HS-27A (cell line): ENCODE results near the gene EHD1.

ENCODE experiments used
- DNase-seq: peaks from one replicate; pipeline ENCODE4 v3.0.0-alpha.2; 2012; ENCODE audit warnings: low read depth, missing footprints

Gene EHD1

DNA sequence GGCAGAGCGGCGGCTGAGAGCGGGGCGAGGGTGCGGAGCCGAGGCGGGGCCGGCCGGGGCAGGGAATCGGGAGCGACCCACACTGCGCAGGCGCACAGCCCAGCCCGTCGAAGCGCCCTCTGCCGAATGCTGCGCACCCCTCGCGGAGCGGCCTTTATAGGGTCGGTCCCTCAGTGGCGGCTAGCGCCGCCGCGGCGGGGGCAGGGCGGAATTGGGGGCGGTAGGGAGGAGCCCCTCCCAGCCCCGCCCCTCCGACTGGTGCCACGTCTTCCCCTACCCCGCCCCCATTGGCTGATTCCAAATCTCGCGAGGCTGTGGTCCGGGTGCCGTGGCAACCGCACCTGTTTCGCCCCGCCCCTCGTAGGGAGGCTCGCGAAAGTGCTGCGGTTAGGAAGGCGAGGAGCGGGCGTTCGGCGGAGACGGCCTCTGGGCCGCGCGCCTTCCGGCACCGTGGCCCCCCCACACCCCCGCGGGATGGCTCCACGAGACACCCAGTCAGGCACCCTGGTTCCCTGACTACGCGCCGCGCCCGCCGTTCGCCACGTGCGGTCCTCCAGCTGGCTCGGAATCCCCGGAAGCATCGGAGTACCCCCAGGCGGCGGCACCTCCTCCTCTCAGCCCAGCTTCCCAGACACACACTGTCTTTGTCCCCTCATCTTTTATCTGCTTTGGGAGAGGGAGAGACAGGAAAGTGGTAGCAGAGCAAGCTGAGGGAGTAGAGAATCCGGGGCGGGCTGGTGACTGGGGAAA is at the start of gene EHD1:
TSS of gene EHD1 (minus strand) at position 128 of the 750 bp plus-strand sequence. CDS start 157 bp downstream, outside the sequence.
- peak; percentile 96 for DNase-seq

DNA sequence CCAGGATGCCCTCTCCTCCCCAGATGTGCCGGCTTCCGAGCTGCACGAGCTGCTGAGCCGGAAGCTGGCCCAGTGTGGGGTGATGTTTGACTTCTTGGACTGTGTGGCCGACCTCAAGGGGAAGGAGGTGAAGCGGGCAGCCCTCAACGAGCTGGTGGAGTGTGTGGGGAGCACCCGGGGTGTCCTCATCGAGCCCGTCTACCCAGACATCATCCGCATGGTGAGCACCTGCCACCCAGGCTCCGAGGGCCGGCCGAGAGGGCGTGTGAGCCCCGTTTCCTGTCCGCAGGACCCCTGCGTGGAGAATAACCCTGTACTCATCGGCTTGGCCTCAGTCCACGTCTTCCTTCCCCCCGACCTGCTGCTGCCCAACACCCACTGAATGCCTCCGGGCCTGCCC is 48.3 kb upstream of the EHD1 start:
- no peak for DNase-seq

DNA sequence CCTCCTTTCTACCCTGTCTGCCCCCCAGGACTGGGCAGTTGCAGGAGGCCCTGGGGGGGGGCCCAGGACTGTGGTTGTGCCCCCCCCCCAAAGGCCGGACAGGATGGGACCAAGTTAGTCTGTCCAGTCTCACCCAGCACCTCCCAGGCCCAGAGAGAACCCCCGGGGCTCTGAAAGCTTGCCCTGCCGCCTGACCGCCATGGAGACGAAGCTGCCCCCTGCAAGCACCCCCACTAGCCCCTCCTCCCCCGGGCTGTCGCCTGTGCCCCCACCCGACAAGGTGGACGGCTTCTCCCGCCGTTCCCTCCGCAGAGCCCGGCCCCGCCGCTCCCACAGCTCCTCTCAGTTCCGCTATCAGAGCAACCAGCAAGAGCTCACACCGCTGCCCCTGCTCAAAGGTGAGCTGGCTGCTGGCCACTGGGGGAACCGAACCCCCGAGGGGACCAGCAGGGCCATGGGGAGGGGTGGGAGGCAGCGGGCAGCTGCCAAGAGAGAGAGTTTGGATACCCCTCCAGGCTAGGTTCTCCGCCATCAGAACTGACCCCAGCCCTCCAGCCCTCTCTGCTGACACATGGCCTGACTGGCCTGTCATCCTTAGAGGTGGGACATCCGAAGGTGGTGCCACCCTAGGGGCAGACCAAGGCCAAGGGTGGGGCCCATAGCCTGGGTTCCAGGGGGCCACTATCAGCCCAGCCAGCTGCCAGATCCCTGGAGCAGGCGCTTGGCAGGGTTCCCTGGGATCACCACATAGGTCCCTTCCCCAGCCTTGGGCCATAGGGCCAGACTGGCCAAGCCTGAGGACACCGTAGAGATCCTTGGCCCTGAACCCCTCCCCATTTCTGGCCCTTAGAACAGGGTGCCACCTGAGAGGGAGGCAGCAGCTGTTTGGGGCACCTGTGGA is 47.4 kb upstream of the EHD1 start:
- DNase-seq = no peak

DNA sequence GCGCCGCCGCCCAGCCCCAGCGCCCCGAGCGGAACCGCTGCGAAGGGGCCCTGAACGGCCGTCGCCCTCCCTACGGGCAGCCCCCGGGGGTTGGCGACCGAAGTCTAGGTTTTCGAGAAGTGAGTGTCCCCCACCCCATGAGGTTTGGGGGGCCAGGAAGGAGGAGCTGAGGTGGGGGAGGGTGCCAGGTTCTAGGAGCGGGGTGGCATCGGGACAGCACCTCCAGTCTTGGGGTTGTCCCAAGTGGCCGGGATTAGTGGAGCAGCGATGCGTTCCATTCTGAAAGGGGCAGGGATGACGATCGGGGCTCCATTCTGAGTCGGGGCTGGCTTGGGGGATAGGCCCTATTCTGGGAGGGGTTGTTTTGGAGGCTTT is 46.5 kb upstream of the EHD1 start:
- no peak for DNase-seq

DNA sequence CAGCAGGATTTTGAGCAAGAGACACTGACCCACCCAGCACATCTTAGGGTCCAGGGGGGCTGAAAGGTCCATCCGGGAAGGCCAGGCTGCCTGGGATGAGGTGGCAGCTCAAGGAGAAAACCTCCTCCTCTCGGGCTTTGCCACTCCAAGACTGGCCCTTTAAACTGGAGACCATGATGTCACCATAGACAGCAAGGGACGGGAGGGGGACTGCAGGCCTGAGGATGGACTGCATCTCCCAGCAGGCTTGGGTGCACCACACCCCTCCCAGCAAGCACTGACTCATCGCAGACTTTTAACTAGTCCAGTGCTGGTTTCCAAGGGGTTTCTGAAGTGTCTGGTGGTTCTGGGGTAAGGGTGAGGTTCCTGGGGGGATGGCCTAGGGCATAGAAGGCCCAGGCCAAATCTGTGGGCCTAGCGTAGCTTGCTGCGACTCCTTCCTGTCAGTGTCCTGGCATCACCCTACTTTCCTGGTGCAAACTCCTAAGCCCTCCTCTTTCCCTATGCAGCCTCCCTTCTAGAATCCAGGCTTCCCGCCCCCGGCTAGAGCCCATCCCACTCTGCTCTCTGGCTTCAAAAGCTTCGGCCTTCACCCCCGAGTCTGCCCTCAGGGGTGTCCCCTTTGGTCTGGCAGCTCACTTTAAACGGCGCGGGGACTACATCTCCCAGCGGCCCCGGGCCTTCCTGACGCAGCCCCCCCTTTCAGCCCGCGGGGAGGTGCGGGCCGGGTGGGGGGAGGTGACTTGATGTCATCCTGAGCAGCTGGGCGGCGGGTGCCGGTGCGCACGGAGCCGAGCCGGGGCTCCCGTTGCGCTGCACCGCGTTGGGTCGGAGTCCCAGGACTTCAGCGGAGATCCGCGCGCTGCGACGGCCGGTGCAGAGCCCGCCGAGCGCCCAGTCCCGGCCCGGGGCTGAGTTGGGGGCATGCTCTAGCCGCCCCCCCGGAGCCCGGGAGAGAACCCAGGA is 45.8 kb upstream of the EHD1 start, which contains the start of gene PPP2R5B:
TSS of gene PPP2R5B (plus strand) at position 746 of the 966 bp plus-strand sequence. CDS start 1,046 bp downstream, outside the sequence.
- DNase-seq = peak; percentile 90

DNA sequence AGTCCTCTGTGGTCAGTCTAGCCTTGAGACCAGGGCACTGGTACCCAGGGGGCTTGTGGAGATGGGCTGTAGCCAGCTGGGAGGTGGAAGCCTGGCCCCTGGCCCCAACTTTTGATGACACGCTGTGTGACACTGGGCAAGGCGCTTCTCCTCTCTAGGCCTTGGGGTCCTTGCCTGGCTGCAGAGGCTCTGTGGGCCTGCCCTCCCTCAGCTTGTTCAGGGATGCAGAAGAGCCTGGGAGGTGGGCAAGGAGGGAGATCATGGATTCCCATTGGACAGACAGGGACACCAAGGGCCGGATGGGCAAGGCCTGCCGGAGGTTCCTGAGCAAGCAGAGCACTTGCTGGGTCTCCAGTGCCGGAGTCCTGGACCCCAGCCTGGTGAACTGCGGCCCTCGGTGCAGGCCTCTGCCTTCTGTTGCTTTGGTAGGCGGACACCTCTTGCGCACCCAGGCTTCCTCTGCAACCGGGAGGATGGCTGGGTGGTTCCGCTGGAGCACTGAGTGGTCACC is 44.8 kb upstream of the EHD1 start:
- no peak for DNase-seq

DNA sequence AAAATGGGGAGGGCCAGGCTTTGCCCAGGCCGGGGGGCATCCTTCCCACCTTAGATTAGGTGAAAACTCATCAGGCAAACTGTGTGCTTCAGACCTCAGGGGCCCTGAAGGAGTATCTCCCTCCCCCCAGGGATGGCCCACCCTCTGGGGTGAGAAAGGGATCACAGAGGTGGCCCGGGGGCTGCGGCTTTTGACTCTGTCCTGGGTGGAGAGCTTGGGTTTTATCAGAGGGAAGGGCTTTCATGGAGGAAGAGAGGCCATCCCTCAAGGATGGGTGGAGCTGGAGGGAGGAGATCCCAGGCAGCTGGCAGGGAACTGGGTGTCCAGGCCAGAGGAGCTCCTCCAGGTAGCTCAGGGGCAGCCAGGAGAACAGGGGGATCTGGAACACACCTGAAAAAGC is 43.0 kb upstream of the EHD1 start:
- DNase-seq = no peak

DNA sequence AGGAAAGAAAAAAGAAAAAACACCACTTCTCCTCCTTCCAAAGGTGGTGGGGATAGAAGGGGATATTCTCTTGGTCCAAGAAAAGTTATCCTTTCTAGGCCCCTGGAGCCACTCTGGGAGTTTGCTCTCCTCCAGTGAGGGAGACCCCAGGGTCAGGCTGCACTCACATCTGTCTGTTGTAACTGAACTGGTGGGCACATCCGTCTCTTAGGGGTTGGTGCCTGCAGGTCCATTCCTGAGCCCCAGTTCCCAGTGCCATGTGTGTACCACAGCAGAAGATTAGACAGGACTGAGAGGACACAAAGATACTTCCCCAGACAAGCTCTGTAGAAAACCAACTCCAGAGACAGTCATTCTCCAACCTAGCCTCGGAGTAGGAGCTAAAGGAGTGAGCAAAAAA is 41.7 kb upstream of the EHD1 start:
- no peak for DNase-seq

DNA sequence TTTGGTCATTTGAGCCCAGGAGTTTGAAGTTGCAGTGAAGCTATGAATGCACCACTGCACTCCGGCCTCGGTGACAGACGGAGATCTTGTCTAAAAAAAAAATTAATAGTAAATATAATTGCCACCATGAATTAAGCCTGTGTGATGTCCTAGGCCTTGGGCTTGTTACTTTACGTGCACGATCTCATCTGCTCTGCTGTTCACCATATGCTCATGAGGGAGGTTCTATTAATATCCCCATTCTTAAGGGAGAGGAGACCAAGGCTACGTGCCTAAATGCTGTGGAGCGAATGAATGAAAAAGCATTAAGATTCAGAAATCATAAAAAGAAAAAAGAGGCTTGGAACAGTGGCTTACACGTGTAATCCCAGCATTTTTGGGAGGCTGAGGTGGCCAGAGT is 41.2 kb upstream of the EHD1 start:
- no peak for DNase-seq

DNA sequence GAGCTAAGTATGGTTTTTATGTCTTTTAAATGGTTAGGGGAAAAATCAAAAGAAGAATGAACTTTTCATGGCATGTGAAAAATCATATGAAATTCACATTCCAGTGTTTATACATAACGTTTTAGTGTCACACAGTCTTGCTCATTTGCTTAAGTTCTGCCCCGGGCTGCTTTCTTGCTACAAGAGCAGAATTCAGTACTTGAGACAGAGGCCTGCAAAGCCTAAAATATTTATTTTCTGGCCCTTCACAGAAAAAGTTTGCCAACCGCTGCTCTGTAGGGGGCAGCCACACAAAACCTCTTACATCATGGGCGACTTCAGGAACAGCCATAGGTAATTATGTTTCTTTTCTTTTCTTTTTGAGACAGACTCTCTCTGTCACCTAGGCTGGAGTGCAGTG is 39.6 kb upstream of the EHD1 start:
- DNase-seq = no peak

DNA sequence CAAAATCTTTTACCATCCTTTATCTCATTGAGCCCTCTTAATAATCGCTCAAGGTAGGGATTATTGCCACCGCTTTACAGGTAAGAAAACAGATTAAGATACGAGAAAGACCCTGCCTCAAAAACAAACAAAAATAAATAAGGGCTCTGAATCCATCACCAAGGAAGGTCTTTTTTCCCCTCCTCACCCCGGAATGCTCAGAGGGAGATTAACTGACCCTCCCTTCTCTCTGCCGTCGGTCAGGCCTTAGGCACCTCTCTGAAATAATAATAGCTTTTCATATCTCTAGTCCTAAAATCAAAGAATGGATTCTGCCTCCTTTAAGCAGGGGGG is 39.2 kb upstream of the EHD1 start:
- DNase-seq = no peak

DNA sequence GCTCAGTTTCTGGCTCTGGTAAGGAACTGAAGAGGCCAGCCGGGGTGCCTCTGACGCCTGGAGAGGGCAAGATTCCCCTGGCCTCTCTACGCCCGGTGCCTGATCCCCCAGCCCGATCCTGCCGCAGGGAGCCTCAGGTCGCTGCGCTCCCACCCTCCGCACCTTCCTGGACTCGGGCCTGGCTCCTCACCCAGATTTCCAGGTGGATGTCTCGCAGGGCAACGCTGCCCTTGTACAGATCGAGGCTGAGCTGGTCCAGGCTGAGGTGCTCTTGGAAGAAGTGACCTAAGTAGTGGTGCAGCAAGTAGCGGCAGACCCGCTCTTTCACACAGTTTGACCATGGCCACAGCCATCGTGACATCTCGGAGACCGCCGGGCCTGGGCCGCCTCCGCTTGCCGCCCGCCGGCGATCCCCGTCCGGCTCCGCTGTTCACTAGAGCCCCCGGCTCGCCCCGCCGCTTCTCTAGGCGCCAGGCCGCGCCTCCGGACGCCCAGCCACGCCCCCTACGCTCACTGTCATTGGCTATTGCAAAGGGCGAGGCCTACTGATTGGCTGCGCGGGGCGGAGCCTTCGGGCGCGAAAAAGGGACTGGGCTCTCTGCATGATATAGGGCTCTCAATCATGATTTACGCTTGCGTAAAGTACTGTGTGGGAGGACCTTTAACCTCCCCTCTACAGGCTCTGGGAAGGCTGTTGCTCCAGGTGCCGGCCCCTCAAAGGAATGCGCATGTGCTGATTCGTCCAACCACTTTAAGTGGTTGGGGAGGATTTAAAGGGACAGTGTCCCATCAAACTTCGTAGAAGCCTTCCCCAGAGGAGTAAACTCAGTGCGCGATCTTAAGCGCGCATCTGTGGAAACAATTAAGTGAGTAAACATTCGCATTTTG is 38.6 kb upstream of the EHD1 start, which contains the start of gene ATG2A:
TSS of gene ATG2A (minus strand) at position 435 of the 888 bp plus-strand sequence. CDS start at position 361, 74 bp downstream.
- peak; percentile 99 for DNase-seq

DNA sequence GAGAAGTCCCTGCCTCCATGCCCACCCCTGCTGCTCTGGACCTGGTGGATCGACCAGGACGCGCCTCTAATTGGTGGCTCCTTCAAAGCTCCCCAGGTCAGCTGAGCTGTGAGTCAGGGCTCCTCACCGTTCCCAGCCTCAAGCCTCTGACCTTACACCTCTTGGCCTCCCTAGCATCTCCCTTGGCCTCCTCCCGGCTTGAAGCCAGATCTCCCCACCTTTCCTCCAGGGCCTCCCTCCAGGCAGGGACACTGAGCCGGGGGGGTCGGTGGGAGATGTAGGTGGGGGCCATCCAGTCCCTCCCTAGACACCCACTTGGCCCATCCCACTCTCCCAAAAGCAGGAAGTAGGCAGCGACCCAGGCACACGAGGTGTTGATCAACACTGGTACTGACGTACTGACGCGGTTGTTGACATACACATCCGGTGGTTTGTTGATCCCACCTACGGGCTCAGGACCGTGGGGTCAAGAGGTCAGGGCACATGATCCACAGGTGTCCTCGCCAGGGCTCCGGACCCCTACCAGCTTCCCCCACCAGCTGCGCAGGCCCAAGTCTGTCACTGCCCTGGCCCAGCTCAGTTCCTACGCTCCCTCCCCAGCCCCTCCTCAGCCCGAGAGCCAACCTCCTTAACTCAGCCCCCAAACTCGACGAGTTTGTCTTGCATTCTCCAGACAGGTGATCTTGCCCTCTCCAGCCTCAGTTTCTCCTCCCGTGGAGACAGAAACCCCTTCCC is 37.8 kb upstream of the EHD1 start:
- DNase-seq = no peak

DNA sequence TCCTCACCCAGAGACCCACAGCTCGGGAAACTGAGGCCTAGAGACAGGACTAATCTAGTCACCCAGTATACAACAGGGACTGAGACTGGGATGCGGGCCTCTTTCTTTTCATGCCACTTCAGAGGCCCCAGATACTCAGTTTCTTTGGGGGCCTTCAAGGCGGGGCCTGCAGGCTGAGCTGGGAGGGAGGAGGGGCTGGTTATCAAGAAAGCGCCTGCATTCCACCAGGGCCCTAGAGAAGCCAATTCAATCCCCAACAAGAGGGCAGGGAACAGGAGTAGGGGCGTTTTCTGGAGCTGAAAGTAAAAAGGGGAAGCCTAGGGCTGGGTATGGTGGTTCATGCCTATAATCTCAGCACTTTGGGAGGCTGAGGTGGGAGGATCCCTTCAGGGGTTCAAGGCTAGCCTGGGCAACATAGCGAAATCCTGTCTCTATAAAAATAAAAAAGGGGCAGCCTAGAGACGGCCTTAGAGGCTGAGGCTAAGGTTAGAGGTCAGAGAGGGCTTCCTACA is 37.0 kb upstream of the EHD1 start:
- DNase-seq = no peak

DNA sequence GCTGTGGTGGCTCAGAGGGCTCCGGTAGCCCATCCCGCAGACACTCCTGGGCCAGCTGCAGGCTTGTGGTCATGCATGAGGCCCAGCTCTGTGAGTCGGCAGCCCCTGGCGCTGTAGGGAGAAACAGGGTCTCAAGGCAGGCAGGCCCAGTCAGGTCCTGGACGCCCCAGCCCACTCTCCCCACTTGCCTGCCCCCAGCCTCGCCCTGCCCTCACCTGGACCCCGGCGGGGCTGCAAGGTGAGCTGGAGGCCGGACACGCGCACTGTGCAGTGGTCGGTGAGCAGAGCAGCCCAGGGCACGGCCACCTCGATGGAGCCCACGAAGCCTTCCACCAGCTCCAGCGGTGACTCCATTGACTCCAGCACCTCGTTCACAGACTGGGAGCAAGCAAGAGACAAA is 35.7 kb upstream of the EHD1 start:
- DNase-seq = no peak

DNA sequence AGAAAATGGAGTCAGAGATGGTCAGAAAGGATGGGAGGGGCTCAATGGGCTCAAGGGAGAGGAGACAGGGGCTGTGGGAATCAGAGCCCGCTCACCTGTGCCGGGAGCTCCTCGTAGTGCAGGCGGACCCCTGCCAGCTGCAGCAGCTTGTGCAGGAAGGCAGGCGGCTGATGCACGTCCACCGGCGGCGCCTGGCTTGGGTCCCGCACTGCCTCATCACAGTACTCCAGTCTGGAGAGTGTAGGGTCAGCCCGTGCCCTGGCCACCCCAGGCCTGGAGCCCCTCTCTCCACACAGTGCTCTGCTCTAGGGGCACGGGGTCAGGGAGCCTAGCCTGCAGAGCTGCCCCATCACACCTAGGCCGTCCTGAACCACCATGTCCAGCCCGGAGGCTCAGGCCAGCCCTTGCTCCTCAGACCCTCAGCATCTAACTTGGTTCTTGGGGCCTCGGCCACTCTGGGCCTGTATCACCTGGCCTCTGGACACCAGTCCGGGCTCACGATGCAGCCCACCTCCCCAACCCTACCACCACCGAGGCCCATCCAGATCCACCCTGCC is 34.8 kb upstream of the EHD1 start:
- DNase-seq = no peak

DNA sequence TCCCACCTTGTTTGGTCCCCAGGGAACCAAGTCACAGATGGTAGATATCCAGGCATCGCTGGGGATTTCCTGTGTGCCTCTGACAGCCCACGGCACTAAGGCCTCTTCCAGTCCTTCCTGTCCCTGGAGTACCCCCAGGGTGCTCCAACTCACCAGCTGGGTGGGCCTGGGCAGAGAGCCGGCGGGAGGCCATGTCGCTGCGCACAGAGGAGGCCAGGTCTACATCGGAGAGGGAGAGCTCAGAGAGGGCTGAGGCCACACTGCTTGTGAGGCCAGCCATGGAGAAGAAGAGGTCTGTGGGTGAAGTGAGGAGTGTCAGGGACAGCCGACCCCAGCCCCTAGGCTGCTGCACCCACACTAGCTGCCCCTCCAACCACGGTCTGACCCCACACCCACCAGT is 33.3 kb upstream of the EHD1 start:
- DNase-seq = no peak

DNA sequence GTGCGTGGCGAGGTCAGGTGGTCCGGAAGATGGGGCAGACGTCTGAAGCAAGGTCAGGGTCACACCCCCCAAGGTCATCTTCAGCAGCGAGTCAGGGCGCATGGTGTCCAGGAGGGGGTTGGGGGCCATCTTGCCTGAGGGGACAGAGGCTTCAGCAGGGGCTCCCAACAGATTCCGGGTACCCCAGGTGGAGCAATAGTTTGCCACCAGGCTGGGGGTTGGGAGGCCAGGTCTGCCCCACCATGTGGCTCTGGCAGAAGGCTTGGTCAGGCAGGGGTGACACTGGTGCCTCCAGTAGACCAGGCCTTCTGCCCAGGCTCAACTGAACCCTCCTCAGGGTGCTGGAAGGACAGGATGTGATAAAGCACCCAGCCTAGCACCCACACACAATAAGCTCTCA is 32.7 kb upstream of the EHD1 start:
- no peak for DNase-seq

DNA sequence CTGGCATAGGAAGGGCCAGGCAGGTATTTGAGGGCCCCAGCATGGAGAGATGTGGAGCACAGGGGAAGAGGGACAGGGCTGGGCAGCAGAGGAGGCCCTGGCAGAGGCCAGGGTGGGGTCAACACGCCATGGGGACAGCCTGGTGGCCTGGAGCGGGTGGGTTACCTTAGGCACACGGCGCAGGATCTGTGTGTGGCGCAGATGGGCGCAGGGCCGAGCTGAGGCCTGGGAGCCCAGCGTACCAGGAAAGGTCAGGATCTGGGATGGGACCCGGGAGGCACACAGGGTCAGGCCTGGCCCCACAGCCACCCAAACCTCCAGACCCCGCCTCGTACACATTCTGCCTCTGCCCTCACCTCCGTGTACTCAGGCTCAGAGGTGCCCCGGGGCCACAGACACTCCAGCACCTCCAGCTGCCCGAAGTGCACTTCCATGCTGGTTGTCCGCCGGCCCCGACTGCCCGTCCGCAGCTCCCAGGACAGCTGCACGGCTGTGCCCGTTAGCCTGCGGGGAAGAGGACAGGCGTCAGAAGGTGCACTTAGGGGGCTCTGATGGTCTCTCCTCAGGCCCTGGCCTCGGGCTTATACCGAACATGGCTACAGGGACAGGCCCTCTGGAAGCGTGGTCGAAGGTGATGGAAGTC is 32.2 kb upstream of the EHD1 start:
- no peak for DNase-seq
